Dermis blood vessel endothelial cell (primary cell): Measurements from ENCODE around the gene NTF3. TPM values are rescaled to one million over a fixed set of nuclear protein-coding genes. Genes with fewer than 3 reads are reported as not detected.

Experiments
- DNase-seq: peaks from one replicate; pipeline ENCODE4 v3.0.0; 2010
- total RNA-seq: library from RNA; depleted of rRNA; stranded (reverse); fragments of >200 nt; gene quantifications from 2 replicates; pipeline ENCODE4 v1.2.3, GENCODE V29; 2014

The NTF3 gene
- total RNA-seq, 1 donor from 2014 or later = 0.34 TPM

GRCh38 chr12:5459051-5459782 lies 27.3 kb downstream of the NTF3 start:
- DNase-seq = no peak

GRCh38 chr12:5460817-5461216 lies 28.9 kb downstream of the NTF3 start:
- no peak for DNase-seq

- no peak for DNase-seq
These were observed 30.1 kb downstream of the NTF3 start for GRCh38 chr12:5461966-5462365.

- no peak for DNase-seq
These were observed 32.2 kb downstream of the NTF3 start for GRCh38 chr12:5464096-5464495.

- no peak for DNase-seq
These were observed 33.5 kb downstream of the NTF3 start for GRCh38 chr12:5465384-5465783.

GRCh38 chr12:5466521-5466960 lies 34.6 kb downstream of the NTF3 start:
- DNase-seq = no peak

GRCh38 chr12:5467931-5468330 lies 36.0 kb downstream of the NTF3 start:
- DNase-seq = no peak

- no peak for DNase-seq
These were observed 38.3 kb downstream of the NTF3 start for GRCh38 chr12:5470221-5470620.

GRCh38 chr12:5470703-5471102 lies 38.8 kb downstream of the NTF3 start:
- DNase-seq = no peak

- peak; percentile 47 for DNase-seq
These were observed 41.3 kb downstream of the NTF3 start for GRCh38 chr12:5473076-5473782.

- no peak for DNase-seq
These were observed 41.8 kb downstream of the NTF3 start for GRCh38 chr12:5473783-5474116.

- DNase-seq = no peak
These were observed 44.4 kb downstream of the NTF3 start for GRCh38 chr12:5476356-5476755.

- DNase-seq = no peak
These were observed 46.3 kb downstream of the NTF3 start for GRCh38 chr12:5478081-5478706.

- DNase-seq = no peak
These were observed 47.9 kb downstream of the NTF3 start for GRCh38 chr12:5479761-5480160.

- DNase-seq = no peak
These were observed 48.5 kb downstream of the NTF3 start for GRCh38 chr12:5480218-5480937.

GRCh38 chr12:5480938-5481303 lies 49.0 kb downstream of the NTF3 start:
- DNase-seq = no peak

- DNase-seq = no peak
These were observed 49.7 kb downstream of the NTF3 start for GRCh38 chr12:5481645-5482044.

GRCh38 chr12:5484426-5484825 lies 52.5 kb downstream of the NTF3 start:
- DNase-seq = no peak

- DNase-seq = no peak
These were observed 53.5 kb downstream of the NTF3 start for GRCh38 chr12:5485454-5485853.

GRCh38 chr12:5487076-5487475 lies 55.2 kb downstream of the NTF3 start:
- DNase-seq = no peak

- no peak for DNase-seq
These were observed 56.2 kb downstream of the NTF3 start for GRCh38 chr12:5487948-5488625.

GRCh38 chr12:5488626-5488955 lies 56.7 kb downstream of the NTF3 start:
- DNase-seq = peak; percentile 26

- DNase-seq = no peak
These were observed 57.1 kb downstream of the NTF3 start for GRCh38 chr12:5489017-5489416.
